Measurements from ENCODE around the gene SLC12A8. TPM values are rescaled to one million over a fixed set of nuclear protein-coding genes. Genes with fewer than 3 reads are reported as not detected.

Gene SLC12A8
- total RNA-seq, 1 donor from 2014 or later: 11.8 TPM

GRCh38 chr3:125045194-125045593 lies 167.4 kb downstream of the SLC12A8 start:
- intact Hi-C loops (cut with DNase I): no loop called here
- ATAC-seq (no peak), DNase-seq (no peak)
- Histone ChIP-seq H3K36me3 (peaks cover 4% of the 10 kb centered on the region), H3K4me3 (no peak overlapping the region), H3K27me3 (no peaks in the 10 kb centered on the region), H3K4me1 (peaks cover 77% of the 10 kb centered on the region), H3K27ac (peak overlapping the region; percentile 82), H3K9me3 (no peaks in the 10 kb centered on the region)
- TF ChIP-seq, protein P1, sequence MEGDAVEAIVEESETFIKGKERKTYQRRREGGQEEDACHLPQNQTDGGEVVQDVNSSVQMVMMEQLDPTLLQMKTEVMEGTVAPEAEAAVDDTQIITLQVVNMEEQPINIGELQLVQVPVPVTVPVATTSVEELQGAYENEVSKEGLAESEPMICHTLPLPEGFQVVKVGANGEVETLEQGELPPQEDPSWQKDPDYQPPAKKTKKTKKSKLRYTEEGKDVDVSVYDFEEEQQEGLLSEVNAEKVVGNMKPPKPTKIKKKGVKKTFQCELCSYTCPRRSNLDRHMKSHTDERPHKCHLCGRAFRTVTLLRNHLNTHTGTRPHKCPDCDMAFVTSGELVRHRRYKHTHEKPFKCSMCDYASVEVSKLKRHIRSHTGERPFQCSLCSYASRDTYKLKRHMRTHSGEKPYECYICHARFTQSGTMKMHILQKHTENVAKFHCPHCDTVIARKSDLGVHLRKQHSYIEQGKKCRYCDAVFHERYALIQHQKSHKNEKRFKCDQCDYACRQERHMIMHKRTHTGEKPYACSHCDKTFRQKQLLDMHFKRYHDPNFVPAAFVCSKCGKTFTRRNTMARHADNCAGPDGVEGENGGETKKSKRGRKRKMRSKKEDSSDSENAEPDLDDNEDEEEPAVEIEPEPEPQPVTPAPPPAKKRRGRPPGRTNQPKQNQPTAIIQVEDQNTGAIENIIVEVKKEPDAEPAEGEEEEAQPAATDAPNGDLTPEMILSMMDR (IDR thresholded peaks at IDR 0.05): no peak

DNA sequence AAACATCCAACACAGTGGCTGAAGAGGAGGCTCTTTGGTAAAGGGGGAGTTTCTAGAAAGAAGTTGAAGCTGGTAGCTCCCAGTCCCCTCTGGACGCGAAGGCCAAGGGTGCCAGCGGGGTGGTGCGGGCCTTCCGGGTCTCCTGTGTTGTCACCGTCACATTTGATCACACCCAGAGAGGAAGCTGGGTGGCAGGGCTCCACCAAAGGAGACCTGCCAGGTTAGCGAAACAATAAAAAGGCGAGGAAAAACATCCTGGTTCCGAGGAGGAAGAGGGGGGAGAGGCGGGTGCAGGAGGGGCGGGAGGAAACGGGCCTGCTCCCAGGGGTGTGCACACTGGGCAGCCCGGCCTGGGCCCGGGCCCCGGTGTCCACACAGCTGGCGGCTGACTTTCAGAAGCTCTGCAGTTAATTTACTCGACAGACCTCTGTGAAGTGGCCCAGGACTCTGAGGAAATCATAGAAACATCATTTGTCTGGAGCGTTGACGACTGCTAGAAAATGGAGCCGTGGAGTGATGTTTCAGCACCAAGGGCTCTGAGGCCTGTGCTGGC lies 168.9 kb downstream of the SLC12A8 start:
- no peaks in the 10 kb centered on the region for H3K36me3 ChIP-seq
- TF ChIP-seq, protein P1 (IDR thresholded peaks at IDR 0.05): no peak
- H3K4me1 ChIP-seq: peaks cover 78% of the 10 kb centered on the region
- ATAC-seq (peak; percentile 47), DNase-seq (no peak)
- no peak overlapping the region for H3K4me3 ChIP-seq
- H3K27me3 ChIP-seq: no peaks in the 10 kb centered on the region
- no peaks in the 10 kb centered on the region for H3K9me3 ChIP-seq
- peak overlapping the region; percentile 82 for H3K27ac ChIP-seq
- intact Hi-C loops (cut with DNase I): no loop called here

DNA sequence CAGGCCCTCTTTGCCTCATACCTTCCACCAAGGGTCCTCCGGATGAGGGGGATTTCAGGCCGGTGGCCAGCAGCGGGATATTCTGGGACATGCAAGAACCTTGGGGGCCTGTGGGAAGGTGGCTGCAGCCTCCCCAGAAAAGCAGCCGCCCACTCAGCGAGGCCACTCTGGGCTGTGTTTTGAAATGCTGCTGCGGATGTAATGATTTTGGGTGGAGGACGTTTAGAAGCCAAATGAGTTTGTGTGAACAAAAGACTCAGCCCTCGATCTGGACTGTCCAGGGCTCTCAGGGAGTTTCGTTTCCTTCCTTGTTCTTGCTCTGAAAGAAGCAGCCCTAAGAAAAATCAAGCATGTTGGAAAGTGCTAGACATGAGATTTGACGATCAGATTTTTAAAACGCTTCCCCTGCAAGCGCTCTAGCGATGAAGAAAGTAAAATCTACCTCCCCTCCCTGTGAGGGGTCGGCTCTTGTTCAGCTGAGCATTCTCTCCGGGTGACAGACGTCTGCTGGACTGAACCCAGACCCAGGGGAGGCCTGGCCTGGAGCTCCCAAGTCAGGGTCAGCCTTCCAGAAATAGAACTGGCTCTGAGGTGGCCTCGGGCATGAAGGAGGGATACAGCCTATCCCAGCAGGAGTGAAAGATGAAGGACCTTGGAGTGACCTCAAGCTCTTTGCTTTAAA lies 169.7 kb downstream of the SLC12A8 start:
- Histone ChIP-seq H3K27ac (peak overlapping the region; percentile 82), H3K27me3 (no peaks in the 10 kb centered on the region), H3K4me3 (peak overlapping the region; percentile 6), H3K36me3 (no peaks in the 10 kb centered on the region), H3K4me1 (peaks cover 74% of the 10 kb centered on the region), H3K9me3 (no peaks in the 10 kb centered on the region)
- intact Hi-C loops (cut with DNase I): no loop called here
- peak; percentile 45 for ATAC-seq
- no peak for DNase-seq
- TF ChIP-seq, protein P1 (IDR thresholded peaks at IDR 0.05): no peak

GRCh38 chr3:125039131-125040100 lies 173.1 kb downstream of the SLC12A8 start:
- Histone ChIP-seq H3K9me3 (no peaks in the 10 kb centered on the region), H3K27me3 (no peaks in the 10 kb centered on the region), H3K4me1 (peaks cover 58% of the 10 kb centered on the region), H3K36me3 (no peaks in the 10 kb centered on the region), H3K27ac (peak overlapping the region; percentile 51), H3K4me3 (no peak overlapping the region)
- ATAC-seq (no peak), DNase-seq (no peak)
- intact Hi-C loops (cut with DNase I): no loop called here
- TF ChIP-seq, protein P1 (IDR thresholded peaks at IDR 0.05): no peak

- TF ChIP-seq, protein P1 (IDR thresholded peaks at IDR 0.05): no peak
- intact Hi-C loops (cut with DNase I): no loop called here
- peaks cover 40% of the 10 kb centered on the region for H3K4me1 ChIP-seq
- H3K36me3 ChIP-seq: no peaks in the 10 kb centered on the region
- no peak for DNase-seq
- H3K27me3 ChIP-seq: no peaks in the 10 kb centered on the region
- H3K27ac ChIP-seq: no peak overlapping the region
- peak; percentile 22 for ATAC-seq
- no peak overlapping the region for H3K4me3 ChIP-seq
- H3K9me3 ChIP-seq: no peaks in the 10 kb centered on the region
Measured at GRCh38 chr3:125037498-125038150, 174.9 kb downstream of the SLC12A8 start.

All from upper lobe of right lung (tissue), 1 donor.